ENCODE results near the gene HMX1. TPM values are rescaled to one million over a fixed set of nuclear protein-coding genes. Genes with fewer than 3 reads are reported as not detected.

HMX1 gene
- total and polyA plus RNA-seq, 12 donors, result 2.7 TPM; not detected in 11

DNA sequence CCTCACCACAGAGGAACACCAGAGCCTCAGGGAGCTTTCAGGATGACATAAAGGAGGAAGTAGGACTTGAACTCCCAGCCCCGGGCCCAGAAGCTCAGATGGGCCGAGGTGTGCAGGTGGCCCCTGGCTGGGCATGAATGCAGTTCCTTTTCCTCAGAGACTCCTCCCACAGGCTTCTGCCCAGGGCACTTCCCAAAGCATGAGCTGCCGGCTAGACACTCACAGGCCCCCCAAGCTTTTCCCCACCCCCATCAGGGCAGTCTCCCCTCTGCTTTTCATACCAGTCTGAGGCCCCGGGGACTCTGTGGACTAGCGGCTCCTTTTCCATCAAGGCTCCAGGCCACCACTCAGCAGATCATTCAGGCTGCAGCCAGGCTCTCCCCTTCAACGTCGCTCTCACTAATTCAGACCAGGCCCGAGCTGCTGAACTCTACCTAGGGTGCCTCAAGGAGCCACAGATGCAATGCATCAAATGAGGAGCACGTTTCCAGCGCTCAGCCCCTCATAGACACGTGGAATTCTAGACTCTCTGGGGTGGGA is 36.9 kb downstream of the HMX1 start:
- Histone ChIP-seq H3K9me3 (replicated peaks in 1 of 3) (no peaks in the 10 kb centered on the region), H3K27me3 (no peaks in the 10 kb centered on the region), H3K27ac (no peak overlapping the region), H3K36me3 (replicated peaks in 1 of 2) (no peaks in the 10 kb centered on the region), H3K4me3 (no peak overlapping the region), H3K4me1 (replicated peaks in 1 of 2) (no peaks in the 10 kb centered on the region)
- peak in 3 of 7 donors; percentile 0 to 33 (median 3) for DNase-seq
- intact Hi-C loops (cut with DNase I), result no loop called here
- TF ChIP-seq, protein P1, sequence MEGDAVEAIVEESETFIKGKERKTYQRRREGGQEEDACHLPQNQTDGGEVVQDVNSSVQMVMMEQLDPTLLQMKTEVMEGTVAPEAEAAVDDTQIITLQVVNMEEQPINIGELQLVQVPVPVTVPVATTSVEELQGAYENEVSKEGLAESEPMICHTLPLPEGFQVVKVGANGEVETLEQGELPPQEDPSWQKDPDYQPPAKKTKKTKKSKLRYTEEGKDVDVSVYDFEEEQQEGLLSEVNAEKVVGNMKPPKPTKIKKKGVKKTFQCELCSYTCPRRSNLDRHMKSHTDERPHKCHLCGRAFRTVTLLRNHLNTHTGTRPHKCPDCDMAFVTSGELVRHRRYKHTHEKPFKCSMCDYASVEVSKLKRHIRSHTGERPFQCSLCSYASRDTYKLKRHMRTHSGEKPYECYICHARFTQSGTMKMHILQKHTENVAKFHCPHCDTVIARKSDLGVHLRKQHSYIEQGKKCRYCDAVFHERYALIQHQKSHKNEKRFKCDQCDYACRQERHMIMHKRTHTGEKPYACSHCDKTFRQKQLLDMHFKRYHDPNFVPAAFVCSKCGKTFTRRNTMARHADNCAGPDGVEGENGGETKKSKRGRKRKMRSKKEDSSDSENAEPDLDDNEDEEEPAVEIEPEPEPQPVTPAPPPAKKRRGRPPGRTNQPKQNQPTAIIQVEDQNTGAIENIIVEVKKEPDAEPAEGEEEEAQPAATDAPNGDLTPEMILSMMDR (IDR thresholded peaks at IDR 0.05), result no peak
- TF ChIP-seq POLR2A (IDR thresholded peaks at IDR 0.05), result no peak
- 41 to 53% (median 48%) methylated on average over 8 to 11 of the region's 11 CpGs for WGBS, 4 donors

DNA sequence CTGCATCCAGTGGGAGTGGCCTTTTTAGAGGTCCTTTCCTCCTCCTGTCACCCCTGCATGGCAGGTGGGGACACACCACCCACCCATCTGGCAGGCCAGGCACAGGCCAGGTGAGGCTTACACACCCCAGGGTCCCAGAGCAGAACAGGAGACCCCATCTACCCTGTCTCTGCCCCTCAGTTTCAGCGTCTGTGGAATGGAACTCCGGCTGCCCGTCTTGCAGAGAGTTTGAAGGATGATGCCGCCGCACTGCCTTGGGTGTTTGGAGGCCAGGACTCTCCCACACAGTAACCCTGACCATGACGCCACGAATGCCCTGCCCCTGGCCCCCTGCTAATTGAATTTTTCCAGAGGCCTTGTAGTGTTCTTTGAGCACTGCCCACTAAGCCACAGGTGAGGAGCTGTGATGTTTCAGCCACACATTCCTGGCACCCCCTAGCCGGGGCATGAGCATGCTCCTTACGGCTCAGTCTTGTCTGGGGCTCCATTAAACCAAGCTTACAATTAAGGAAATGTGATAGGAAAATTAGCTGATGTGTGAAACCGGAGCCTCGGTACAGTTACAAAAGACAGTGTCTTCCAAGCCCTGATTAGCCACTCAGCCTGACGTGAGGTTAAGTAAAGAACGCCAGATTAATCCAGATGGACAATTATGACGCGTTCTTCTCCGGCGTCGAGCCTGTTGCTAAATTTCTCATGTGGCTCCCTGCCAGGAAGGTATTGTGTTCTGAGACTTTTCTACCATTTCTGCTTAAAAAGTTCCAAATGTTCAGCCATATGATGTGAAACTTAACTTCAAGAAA is 39.3 kb downstream of the HMX1 start:
- H3K9me3 ChIP-seq (replicated peaks in 1 of 3), result no peaks in the 10 kb centered on the region
- H3K4me3 ChIP-seq, result no peak overlapping the region
- H3K4me1 ChIP-seq (replicated peaks in 1 of 2), result no peaks in the 10 kb centered on the region
- H3K27ac ChIP-seq, result no peak overlapping the region
- H3K36me3 ChIP-seq (replicated peaks in 1 of 2), result no peaks in the 10 kb centered on the region
- DNase-seq, result peak in 4 of 7 donors; percentile 1 to 20 (median 6)
- WGBS, 4 donors, result 55 to 68% (median 66%) methylated on average over 15 to 18 of the region's 18 CpGs
- intact Hi-C loops (cut with DNase I), result no loop called here
- TF ChIP-seq, protein P1 (IDR thresholded peaks at IDR 0.05), result no peak
- no peak for TF ChIP-seq POLR2A (IDR thresholded peaks at IDR 0.05)
- H3K27me3 ChIP-seq, result no peaks in the 10 kb centered on the region

DNA sequence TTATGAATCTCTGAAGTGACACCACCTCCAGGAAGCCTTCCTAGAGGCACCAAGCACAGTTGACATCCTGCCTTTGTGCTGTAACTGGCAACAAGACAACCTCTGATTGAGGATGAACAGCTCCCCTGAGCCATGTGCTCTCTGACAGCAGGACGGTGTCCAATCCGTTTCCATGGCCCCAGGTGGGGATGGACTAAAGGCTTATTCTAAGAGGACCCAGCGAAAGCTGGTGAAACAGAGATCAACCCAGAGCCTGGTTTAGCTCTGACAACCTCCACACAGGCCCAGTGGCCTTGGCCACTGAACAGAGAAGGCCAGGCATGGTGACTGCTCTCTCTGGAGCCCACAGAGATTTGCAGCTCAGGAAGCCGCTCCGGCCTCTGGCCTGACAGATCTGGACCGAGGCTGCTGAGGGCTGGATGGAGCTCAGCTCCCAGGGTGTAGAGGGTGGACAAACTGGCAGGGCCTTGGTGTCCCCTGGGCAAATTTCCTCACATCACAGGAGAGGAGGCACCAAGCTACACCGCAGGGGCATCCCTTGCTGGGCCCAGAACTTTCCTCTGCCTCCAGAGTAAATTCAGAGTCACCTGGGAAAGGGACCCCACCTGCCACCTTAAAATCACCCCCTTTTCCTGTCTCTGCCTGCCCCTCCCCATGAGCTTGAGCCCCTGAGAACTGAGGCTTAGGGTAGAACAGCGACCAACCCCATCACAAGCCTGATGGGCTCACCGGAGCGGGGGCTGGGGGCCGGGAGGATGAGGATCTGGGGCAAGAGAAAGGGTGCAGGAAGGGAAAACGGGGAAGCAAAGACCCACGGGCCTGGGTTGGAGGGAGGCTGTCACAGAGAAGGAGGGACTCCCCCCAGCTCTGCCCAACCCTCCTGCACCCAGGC is 40.2 kb downstream of the HMX1 start:
- 78 to 84% (median 80%) methylated on average over 9 to 13 of the region's 13 CpGs for WGBS, 4 donors
- H3K27ac ChIP-seq, result no peak overlapping the region
- no peaks in the 10 kb centered on the region for H3K36me3 ChIP-seq (replicated peaks in 1 of 2)
- H3K9me3 ChIP-seq (replicated peaks in 1 of 3), result no peaks in the 10 kb centered on the region
- no peaks in the 10 kb centered on the region for H3K4me1 ChIP-seq (replicated peaks in 1 of 2)
- H3K4me3 ChIP-seq, result no peak overlapping the region
- H3K27me3 ChIP-seq, result no peaks in the 10 kb centered on the region
- TF ChIP-seq, protein P1 (IDR thresholded peaks at IDR 0.05), result no peak
- no peak for TF ChIP-seq POLR2A (IDR thresholded peaks at IDR 0.05)
- DNase-seq, result peak in 4 of 7 donors; percentile 1 to 17 (median 4)
- intact Hi-C loops (cut with DNase I), result no loop called here

DNA sequence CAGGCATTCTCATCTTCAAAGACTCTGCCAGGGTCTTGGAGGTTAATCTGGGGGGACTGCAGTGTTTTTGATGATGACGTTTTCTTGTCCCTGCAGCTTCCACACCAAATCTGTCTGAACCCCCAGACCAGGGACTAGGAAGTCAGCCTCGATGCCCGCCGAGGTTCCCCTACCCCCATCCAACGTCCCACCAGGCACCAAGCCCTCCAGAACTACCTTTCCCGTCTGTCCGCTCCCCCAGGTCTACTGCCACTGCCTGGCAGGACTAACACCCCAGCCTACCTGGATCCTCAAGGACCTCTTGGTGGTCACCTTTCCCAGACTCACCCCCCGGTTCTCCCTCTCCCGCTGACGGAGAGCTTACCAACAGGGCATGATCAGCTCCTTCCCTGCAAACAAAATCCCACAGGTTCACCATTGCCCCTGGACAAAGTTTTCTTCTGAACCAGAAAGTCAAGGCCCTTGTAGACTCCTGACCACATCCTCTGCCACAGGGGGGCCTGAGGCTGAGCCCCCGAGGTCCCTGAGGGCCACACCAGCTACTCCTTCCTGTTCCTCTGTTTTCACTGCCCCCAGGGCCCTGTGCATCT is 40.9 kb downstream of the HMX1 start:
- peak in 4 of 7 donors; percentile 1 to 10 (median 2) for DNase-seq

More for the DNA sequence above, 40.9 kb downstream of the HMX1 start:
- Histone ChIP-seq H3K36me3 (replicated peaks in 1 of 2) (no peaks in the 10 kb centered on the region), H3K9me3 (replicated peaks in 1 of 3) (no peaks in the 10 kb centered on the region), H3K4me1 (replicated peaks in 1 of 2) (no peaks in the 10 kb centered on the region), H3K4me3 (no peak overlapping the region), H3K27ac (no peak overlapping the region), H3K27me3 (no peaks in the 10 kb centered on the region)
- TF ChIP-seq, protein P1 (IDR thresholded peaks at IDR 0.05), result no peak
- no peak for TF ChIP-seq POLR2A (IDR thresholded peaks at IDR 0.05)
- intact Hi-C loops (cut with DNase I), result no loop called here
- WGBS, 4 donors, result 74 to 82% (median 77%) methylated on average over 11 of the region's 11 CpGs
